Measurements from ENCODE around the gene METTL5.

The METTL5 gene

DNA sequence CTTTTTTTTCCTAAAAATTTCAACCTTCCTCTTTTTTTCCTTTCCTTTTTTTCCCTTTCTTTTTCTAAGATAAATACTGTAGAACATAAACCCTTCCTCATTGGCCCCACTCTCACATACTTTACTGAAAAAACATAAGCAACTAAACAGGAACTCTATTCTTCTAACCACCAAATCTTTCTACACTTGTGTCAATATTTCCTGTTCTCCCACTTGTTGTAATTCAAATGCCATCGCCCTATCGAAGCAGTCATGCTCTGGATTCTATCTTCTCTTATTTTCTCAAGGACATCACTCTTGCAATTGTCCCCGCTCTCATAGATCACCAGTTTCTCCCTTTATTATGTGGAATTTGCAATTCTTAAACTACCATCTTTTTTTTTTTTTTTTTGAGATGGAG lies 46.3 kb downstream of the METTL5 start:
- no peak for DNase-seq

DNA sequence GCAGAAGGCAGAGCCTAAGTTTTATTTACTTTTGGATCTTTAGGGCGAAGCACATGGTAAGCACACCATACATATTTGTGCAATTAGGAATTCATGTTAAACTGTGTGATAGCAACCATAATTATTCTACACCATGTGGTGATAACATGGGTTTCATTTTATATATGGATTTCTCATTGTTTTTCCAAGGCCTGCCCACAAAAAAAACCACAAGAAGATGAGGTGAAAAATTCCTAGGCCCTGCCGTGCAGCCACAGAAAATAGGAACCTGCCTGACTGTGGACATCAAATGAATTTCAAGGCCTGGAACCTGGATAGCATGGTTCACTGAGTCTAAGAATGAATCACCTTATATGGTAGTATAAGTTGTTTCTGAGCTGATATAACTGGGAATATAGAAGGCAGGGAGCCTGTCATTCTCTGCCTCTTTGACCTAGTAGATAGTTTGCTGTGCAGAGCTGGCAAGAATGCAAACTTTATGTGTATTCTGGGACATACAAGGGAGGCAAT lies 48.4 kb downstream of the METTL5 start:
- no peak for DNase-seq

GRCh38 chr2:169775765-169776164 lies 48.9 kb downstream of the METTL5 start:
- no peak for DNase-seq

DNA sequence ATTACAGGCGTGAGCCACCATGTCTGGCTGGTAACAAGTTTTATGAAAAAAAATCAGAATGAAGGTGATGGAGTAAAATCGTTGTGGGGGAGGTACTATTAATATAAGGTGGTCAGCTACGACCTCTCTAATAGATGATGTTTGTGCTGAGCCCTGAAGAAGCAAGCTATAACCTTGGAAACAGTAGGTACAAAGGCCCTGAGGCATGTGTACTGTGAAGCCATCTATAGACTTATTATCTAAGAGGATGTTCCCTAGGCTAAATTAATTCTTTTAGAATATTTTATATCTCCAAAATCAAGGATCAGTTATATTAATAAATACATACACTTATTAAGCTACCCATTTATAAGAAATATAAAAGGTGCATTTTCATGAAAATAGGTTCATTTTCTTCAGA lies 49.4 kb downstream of the METTL5 start:
- no peak for DNase-seq

DNA sequence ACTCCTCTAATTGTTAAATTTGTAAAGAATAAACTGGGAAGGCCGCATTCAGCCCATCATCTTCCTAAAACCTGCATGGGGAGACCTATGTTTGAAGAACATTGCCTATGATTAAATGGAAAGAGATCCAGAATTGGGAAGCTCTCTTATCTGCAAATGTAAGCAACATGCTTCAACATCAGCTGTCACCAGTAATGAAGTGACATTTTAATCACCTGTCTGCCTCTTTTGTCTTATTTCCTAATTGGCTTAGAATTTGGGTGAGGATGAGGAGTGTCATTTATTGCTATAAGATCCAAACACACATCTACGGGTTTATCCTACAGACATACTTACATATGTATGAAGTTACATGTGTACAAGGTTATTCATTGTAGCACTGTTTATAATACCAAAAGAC lies 52.1 kb downstream of the METTL5 start:
- no peak for DNase-seq

DNA sequence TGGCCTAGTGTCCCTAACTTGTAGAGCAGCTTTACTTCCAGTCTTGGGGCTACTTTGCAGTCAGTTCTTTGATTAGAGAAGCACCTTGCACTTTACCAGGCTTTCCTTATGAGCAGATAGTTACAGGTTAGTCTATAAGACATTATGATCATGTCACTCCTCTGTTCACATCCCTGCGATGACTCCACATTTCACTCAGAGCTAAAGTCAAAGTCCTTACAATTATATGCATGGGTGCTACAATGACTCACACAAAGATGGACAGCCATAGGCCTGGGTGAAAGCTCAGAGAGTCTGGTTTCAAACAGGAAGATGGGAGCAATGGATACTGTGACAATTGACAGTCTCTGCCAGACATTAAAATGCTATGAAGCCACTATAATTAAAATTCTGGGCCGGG lies 53.1 kb downstream of the METTL5 start:
- DNase-seq, result no peak

GRCh38 chr2:169771021-169771420 lies 53.7 kb downstream of the METTL5 start:
- no peak for DNase-seq

DNA sequence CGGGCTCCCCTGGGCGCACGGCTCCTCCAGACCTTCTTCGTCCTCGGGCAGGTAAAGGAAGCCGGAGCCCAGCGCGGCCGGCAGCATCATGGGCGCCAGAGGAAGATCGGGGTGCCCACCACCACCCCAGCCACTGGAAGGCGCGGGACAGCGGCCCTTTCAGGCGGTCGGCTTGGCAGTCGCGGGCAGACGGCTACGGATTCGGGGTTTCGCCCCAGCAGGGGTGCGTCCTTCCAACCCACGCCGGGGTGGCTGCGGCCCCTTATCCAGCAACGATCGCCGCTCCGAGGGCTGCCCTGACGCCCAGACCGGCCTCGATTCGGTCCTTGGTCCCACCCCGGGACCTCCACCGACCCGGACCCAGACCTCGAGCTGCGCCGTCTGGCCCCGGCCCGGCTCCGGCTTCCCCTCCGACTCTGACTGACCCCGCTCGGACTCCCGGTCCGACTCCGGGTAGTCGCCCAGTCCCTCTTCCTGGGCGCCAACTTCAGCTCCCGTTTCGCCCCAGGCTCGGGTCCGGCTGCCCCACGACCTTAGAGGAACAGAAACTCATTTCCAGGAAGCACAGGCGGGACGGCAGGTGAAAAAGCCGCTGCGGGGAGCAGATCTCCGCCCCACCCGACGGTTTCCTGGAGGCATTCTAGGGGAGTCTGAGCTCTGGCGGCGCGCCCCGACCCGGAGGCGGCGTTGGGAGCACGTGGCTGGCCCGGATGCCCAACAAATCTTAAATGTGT lies 56.3 kb downstream of the METTL5 start:
- DNase-seq, result peak; percentile 30

DNA sequence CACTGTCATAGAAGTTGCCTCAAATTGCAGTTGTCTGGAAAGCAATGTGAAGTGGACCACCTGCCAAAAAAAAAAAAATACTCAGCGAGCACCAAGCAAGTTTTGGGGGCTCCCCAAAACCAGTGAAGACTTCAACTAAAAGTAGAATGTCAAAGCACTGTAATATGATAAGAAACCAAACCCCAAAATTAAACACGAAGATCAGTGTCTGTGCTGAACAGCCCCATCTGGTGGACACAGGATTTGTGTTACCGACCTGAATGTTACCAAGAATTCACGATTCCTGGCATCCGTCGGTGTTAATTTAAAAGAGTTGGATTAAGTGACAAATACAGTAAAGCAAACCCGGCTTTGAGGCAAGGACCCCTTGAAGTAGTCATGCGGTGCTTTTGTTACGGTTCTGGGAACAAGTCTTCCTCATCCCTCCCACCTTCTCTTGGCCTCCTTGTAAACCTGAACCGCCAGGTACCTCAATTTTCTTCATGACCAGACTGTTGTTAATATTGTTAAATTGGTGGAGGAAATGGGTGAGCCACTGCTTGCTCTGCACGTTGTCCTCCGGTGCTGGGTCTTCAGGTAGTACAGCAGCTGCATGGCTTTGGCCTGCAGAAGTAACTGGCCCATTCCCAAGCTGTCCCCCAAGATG lies 57.3 kb downstream of the METTL5 start:
- peak; percentile 38 for DNase-seq

GRCh38 chr2:169765523-169765922 lies 59.2 kb downstream of the METTL5 start:
- no peak for DNase-seq

GRCh38 chr2:169761970-169762292 lies 62.8 kb downstream of the METTL5 start:
- DNase-seq, result no peak
